LHCN-M2 (cell line): Measurements from ENCODE around the gene PMVK. TPM values are rescaled to one million over a fixed set of nuclear protein-coding genes. Genes with fewer than 3 reads are reported as not detected.

Experiments used
- DNase-seq: peaks from one replicate; pipeline ENCODE4 v3.0.0-alpha.2; 2012; ENCODE audit warnings: low read depth
- total RNA-seq: library from RNA; depleted of rRNA; stranded (reverse); fragments of >200 nt; gene quantifications from 2 replicates; pipeline ENCODE4 v1.2.3, GENCODE V29; 2014; rRNA removed

PMVK gene
- total RNA-seq, 1 experiment from 2014 or later, result 9.1 TPM

DNA sequence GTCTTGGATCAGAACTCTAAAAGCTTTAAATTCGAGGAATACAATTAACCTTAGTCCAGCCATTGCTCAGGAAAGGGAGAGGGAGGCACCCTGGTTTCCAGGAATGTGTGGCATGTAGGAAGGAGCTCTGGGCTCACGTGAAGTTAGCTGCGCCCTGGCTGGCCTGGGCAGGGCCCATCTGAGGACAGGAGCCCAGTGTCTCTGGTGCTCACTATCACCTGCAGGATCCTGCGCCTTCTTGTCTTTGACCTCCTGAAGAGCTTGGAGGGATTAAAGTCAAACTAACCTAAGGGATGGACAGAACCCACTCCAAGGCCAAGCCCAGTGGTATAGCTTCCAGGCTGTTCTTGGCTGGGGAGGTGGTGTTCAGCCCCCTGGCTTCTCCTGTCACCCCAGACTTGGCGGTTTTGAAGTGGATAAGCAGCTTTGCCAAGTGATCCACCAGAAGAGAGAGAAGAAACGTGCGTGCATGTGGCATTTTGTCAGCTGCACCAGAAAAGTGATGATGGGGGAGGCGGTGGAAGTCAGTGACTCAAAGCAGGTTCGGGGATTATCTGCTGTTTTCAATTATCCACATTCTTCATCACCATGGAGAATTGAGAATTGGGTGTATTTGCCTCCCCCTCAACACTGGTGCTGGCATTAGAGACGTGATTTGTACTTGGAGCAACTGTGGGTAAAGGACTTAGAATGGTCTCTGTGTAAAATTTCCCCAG, 54.5 kb downstream of the PMVK start:
- no peak for DNase-seq

DNA sequence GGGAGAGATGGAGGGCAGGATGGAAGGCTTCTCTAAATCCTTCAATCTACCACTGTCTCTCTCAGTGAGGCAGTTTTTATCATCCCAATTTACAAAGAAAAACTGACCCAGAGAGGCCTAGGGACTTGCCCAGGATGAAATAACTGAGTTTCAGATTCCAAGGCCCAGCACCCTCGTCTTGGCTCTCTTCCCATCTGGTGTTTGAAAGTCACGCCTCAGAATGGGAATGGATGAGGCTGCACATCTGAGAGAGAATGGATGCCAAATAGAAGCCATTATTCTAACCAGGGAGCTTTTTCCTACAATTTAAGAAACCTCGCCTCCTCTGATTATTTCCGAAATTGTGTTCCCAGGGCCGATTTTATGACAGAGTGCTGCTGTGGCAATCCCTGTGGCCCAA, 55.8 kb downstream of the PMVK start:
- no peak for DNase-seq

DNA sequence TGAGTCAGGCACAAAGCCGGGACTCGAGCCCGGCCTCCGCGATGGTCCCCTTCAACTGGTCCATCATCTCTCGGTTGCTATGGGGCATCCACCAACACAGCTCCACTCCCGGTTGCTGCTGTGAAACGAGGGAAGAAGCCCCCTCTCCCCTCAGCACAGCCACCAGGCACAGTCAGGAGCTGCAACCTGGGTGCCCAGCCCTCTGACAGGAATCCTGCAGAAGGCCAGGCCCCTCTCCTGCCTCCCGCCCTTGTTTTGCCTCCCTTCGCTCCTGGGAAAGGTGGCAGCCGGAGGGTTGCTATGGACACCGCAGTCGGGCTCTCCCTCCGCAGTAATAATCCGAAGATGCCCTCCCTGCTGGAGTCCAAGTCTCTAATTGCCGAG, 57.5 kb downstream of the PMVK start:
- no peak for DNase-seq

DNA sequence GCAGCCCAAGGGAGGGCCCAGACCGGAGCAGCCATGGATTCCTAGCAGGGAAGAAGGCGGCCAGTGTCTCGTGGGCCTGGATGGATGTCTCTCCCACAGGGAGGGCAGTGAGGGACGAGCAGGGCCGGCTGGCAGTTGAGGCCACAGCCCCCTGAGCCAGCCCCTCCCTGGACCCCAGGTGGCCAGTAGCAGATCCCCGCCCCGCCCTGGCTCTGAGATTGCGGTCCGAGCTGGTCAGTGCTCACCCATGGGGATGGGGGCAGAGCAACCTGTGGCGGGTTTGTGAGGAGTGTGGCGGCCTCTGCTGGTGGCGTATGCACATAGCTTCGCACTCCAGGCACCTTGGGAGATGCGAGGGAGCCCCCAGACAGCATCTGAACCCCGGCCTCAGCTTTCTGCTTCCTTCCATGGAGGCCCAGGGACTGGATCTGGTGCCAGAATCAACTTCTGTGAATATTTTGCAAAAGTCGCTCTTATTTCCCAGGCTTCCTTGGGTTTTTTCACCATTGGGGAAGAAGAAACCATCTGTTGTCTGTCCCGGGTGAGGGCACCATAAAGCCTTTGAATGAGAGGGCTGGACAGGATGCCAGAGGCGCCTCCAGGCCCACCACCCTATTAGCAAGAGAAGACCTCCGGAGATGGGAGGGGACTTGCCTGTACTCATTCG, 58.0 kb downstream of the PMVK start:
- peak; percentile 58 for DNase-seq

DNA sequence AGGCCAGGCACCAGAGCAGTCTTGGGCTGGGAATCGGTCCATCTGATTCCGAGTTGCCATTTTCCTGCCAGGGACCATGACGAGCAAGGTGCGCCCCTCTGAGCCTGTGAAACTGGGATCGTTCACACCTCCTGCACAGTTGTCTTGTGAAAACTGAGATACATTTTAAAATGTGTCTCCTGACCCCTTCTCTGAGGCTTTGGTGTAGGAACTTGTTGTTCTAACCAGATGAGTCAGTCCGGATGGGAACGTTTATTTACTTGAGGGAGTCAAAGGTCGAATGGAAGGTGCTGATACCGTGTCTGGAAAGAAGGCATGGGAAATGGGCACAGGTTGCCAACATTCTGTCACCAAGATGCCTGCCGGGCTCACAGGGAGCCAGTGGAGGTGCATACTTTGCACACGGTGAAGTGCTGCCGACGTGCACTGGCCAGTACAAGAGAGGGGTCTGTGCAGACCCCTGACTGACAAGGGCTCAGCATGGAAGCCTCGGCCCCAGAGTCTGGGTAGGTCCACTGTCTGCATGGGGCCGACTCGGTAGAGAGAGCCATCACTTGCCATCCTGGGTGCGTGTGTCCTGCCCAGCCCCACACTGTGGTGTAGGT, 59.0 kb downstream of the PMVK start:
- DNase-seq, result peak; percentile 58

DNA sequence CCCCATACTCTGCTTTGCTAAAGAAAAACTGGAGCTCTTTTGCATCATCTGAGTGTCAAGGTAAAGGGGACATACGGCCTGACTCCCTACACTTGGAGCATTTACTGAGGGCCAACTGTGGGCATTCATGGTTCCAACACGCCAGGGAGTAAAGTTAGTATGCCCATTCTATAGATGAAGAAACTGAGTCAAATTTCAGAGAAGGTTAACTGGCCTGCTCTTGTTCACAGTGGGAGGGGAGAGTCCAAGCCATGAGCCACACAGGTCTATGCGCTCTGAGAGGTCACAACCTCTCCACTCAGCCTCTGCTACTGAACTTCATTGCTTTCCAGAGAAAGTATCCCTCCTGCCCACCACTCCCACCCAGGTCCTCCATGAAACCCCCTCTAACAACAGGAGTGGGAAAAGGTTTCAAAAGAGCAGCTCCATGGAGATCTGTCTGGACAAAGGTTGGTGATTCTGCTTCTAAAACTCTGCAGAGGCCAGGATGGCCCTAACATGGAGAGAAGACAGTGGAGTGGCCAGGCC, 59.6 kb downstream of the PMVK start:
- no peak for DNase-seq

Other genes with a start within 250 kb of the PMVK start
- 0.38 and 2.8 TPM in 2 replicates for gene KCNN3, start 66.4 kb downstream of the PMVK start, total RNA-seq
- 94.5 and 141 TPM in 2 replicates for gene PBXIP1, start 19.4 kb upstream of the PMVK start, total RNA-seq
- 21.6 and 24.5 TPM in 2 replicates for gene PYGO2, start 25.1 kb upstream of the PMVK start, total RNA-seq
- 325 and 337 TPM in 2 replicates for gene SHC1, start 34.0 kb upstream of the PMVK start, total RNA-seq
- gene CKS1B, start 38.0 kb upstream of the PMVK start, total RNA-seq, result 164 and 175 TPM in 2 replicates
- gene FLAD1, start 46.6 kb upstream of the PMVK start, total RNA-seq, result 30.9 and 41.3 TPM in 2 replicates
- gene LENEP, start 56.9 kb upstream of the PMVK start, total RNA-seq, result not detected in 2 replicates
- 18.9 and 19.5 TPM in 2 replicates for gene ZBTB7B, start 66.1 kb upstream of the PMVK start, total RNA-seq
- 0.11 and 0.13 TPM in 2 replicates for gene DCST2, start 97.1 kb upstream of the PMVK start, total RNA-seq
- not detected in 2 replicates for gene DCST1, start 97.1 kb upstream of the PMVK start, total RNA-seq
- gene ADAM15, start 114.6 kb upstream of the PMVK start, total RNA-seq, result 82.4 and 86.7 TPM in 2 replicates
- 8.0 and 8.7 TPM in 2 replicates for gene EFNA4, start 127.0 kb upstream of the PMVK start, total RNA-seq
- gene EFNA3, start 142.1 kb upstream of the PMVK start, total RNA-seq, result 1.7 and 2.1 TPM in 2 replicates
- gene EFNA1, start 191.2 kb upstream of the PMVK start, total RNA-seq, result 0.23 TPM in 1 of 2 replicates, not detected in the other
- 24.7 and 31.8 TPM in 2 replicates for gene SLC50A1, start 199.1 kb upstream of the PMVK start, total RNA-seq
- 86.9 and 101 TPM in 2 replicates for gene DPM3, start 203.8 kb upstream of the PMVK start, total RNA-seq
- gene KRTCAP2, start 236.6 kb upstream of the PMVK start, total RNA-seq, result 95.3 and 96.7 TPM in 2 replicates
- gene TRIM46, start 237.1 kb upstream of the PMVK start, total RNA-seq, result 3.1 and 3.3 TPM in 2 replicates